Stimulated activated CD4-positive, alpha-beta T cell treated with anti-CD3 and anti-CD28 coated beads, Interleukin-4, amount 100 ng/mL, for 24 hours (primary cell): ENCODE results near the gene SAT1.

ENCODE experiments used
- DNase-seq: peaks from one replicate; pipeline ENCODE4 v3.0.0-alpha.2; 2020

The SAT1 gene

GRCh38 chrX:23811656-23812055 lies 28.7 kb downstream of the SAT1 start:
- DNase-seq, result no peak

GRCh38 chrX:23813808-23814207 lies 30.8 kb downstream of the SAT1 start:
- no peak for DNase-seq

DNA sequence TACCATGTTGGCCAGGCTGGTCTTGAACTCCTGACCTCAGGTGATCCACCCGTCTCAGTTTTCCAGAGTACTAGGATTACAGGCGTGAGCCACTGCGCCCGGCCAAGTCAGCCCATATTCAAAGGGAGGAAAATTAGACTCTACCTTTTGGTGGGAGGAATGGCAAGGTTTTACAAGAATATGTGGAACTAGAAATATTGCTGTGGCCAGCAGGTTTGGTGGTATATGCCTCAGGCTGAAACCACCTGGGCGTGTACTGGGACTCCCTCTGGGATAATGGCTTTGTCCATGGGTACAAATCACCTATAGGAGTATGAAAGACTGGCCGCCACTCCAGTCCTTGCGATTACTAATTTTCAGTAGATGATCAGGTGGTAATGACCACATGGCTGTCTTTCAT lies 32.4 kb downstream of the SAT1 start:
- DNase-seq, result no peak

GRCh38 chrX:23816179-23816578 lies 33.2 kb downstream of the SAT1 start:
- no peak for DNase-seq

DNA sequence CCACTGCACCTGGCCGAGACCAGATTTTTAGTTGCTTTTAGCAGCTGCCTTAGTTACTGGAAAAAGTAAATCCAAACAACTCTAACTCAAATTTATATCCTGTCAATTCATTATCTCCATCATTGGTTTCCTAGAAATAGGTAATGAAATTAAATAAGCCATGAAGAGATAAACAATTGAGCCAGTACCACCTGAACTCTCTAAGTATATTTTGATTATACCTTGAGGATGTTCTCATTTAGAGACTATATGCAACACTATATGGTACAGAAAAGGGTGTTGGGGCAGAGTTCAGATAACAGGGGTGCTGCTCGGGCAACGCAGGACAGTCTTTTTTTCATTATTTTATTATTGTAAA lies 35.0 kb downstream of the SAT1 start:
- DNase-seq, result no peak

DNA sequence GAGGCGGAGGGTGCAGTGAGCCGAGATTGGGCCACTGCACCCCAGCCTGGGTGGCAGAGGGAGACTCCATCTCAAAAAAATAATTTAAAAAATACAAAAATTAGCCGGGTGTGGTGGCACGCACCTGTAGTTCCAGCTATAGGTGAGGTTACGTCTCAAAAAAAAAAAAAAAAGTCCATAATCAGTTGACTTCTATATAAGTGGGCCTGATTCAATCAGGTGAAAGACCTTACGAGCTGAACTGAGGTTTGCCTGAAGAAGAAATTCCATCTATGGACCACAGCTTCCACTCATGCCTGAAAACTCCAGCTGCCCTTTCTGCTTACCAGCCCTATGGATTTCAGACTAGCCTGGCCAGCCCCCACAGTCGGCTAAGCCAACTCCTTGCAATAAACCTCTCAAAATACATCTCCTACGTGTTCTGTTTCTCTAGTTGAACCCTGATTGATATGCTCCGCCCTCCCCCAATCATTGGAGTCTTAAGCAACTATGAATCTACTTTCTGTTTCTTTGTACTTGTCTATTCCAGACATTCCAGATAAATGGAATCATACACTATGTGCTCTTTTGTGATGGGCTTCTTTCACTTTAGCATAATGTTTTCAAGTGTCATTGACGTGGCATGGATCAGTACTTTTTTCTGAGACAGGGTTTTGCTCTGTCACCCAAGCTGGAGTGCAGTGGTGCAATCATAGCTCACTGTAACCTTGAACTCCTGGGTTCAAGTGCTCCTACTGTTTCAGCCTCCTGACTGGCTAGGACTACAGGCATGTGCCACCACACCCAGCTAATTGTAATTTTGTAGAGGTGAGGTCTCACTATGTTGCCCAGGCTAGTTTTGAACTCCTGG lies 36.6 kb downstream of the SAT1 start:
- DNase-seq, result no peak

DNA sequence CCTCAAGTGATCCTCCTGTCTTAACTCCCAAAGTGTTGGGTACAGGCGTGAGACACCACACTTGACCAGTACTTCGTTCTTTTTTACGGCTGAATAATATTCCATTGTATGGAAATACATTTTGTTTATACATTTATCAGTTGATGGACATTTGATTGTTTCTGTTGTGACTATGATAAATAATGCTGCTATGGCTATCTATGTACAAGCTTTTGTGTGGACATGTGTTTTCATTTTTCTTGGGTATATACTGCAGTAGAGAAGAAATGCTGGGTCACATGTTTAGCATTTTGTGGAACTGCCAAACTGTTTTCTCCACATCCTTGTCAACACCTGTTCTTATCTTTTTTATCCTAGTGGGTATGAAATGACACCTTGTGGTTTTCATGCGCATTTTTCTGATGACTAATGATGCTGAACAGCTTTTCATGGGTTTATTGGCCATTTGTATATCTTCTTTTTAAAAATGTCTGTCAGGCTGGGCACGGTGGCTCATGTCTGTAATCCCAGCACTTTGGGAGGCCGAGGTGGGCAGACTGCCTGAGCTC lies 37.3 kb downstream of the SAT1 start:
- no peak for DNase-seq

DNA sequence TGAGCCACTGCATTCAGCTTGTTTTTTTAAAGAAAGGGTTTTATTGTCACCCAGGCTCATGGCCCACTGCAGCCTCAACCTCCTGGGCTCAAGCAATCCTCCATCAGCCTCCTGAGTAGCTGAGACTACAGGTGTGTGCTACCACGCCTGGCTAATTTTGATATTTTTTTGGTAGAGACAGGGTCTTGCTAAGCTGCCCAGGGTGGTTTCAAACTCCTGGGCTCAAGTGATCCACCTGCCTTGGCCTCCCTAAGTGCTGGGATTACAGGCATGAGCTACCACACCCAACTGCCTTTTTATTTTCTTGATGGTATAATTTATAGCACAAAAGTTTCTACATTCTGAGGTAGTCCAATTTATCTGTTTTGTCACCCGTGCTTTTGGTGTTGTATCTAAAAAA lies 38.9 kb downstream of the SAT1 start:
- no peak for DNase-seq

DNA sequence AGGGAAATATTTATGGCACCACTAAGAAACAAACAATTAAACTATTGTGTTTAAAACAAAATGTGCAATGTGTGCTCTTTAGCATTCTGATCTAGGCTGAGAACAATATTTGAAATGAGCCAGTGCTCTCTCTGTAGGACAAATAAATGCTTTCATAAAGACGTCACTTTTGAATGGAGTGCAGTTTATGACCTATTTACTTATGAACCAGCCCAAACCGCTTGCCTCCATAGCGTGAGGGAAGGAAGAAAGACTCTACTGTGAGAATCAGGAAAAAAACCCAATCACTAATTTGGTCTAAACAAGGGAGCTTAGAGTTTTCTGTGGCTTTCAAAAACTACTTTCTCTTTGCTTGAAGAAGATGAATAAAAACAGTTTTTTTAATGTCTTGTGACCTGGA lies 39.4 kb downstream of the SAT1 start:
- DNase-seq, result no peak

DNA sequence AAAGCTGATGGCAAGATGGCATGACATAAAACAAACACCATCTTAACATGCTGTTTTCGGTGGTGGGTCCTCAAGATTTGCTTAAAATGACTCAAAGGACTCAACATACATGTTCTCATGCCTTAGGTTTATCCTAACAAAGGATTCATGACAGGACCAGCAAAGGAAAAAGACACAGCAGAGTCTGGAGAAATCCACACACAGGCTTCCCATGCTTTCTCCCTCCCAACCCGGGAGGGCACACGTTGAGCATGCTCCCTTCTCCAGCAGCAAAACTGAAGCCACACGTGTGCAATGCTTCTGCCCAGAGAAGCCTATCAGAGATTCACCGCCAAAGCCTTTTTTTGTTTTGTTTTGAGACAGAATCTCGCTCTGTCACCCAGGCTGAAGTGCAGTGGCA lies 39.9 kb downstream of the SAT1 start:
- DNase-seq, result no peak

DNA sequence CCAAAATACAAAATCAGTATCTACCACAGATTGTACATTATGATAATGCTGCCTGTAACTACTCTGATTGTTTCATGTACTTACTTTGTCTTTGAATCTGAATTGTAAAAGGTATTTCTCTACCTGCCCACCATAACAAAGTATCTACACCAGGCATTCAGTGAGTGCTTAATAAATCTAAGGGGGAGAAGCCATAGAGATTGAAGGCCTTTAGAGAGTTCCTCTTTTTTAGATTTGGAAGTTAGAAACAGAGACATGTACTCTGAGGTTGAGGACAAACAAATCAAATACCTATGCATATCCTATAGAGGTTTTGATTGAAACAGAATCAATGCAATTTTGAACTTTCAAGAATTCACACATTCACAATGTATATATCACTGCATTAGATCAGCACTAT lies 42.7 kb downstream of the SAT1 start:
- no peak for DNase-seq

- DNase-seq, result no peak
These were observed 43.2 kb downstream of the SAT1 start for GRCh38 chrX:23826216-23826615.

GRCh38 chrX:23826653-23827052 lies 43.7 kb downstream of the SAT1 start:
- DNase-seq, result no peak

DNA sequence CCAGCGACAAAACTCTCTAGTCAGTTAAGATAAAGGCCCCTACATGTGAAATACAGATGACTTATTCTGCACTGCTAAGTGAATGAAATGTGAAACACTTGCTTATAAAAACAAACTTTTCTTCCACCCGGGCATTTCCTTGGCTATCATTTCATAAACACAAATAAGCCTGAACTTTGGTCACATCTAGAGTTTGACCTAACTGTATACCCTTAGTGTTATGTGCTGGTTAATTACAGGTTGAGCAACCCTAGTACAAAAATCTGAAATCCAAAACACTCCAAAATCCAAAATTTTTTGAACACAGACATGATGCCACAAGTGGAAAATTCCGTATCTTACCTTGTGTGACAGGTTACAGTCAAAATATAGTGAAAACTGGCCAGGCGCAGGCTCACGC lies 45.9 kb downstream of the SAT1 start:
- no peak for DNase-seq

DNA sequence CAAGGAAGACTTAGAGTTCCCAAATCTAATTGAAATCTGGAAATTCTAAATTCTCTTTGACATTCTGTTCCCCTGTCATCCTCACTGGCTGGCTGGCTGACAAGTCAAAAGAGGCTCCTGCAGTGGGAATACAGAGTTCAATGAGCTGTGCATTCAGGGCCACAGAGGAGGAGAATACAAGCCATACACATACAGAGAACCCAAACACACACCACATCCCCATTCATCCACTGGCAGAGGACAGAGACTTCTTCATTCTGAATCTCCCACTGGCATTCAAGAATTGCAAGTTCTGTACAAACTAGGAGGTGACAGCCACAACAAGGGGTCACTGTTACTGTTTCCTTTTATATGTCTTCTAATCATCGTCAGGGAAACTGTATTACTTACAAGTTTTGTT lies 49.7 kb downstream of the SAT1 start:
- no peak for DNase-seq
